Measurements from ENCODE around the gene ACACA.

Gene ACACA

DNA sequence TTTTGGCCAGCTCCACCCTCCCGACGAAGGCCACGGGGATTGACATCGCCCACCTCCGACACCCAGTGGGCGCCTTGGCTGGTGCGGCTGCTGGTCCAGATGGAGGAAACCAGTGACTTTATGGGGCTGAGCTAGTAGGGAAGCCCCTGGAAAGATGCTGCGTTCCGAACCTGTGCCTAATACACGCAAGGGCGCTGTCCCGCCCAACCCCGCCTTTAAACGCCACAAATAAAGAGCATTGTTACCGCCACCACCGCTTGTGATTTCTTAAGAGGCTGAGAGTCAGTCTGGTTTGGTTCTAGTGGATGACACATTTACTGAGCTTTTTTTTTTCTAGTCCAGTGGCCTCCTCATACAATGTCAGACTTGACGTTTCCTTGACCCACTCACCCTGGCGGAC lies 350.0 kb downstream of the ACACA start:
- TF ChIP-seq GATA1 (IDR thresholded peaks at IDR 0.05; ENCODE audit: low read depth, low read length) (no peak), POLR2A (IDR thresholded peaks at IDR 0.05; ENCODE audit: low read length) (no peak)
- no peak for DNase-seq

DNA sequence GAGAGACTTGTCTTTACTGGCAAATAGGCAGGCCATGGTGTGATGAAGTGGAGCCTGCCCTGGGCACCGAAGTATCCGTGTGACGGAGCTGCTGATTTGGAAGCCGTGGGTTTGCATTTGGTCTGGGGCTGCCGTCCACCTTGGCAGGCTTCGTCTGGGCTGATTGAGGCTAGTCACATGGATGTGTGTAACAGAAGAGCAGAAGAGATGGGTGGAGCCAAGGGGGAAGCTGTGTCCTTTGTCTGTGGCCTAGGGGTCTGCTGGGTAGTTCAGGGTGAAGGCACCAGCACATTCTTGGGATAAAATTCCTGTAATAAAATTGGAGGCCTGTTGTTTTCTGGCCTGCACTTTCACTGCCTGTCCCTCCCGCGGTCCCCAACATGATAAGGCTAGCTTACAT lies 351.7 kb downstream of the ACACA start:
- TF ChIP-seq POLR2A (IDR thresholded peaks at IDR 0.05; ENCODE audit: low read length) (no peak), GATA1 (IDR thresholded peaks at IDR 0.05; ENCODE audit: low read depth, low read length) (no peak)
- no peak for DNase-seq

DNA sequence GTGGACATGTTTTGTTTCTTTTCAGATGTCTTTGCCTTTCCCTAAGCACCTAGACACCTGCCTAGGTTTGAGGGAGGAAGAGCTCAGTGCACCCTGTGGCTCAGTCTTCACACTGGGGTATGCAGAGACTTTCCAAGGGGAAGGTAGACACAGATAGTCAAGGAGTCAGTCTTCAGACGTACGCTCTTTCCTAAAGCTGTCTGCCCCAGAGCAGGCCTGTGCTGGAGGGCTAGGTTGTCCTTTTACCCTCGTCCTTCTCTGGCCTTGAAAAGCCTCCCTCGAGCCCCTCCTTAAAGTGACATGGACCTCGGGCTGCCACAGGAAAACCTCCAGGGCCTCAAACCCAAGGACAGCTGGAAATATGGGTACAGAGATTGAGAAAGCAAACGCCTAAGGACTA lies 354.2 kb downstream of the ACACA start:
- TF ChIP-seq POLR2A (IDR thresholded peaks at IDR 0.05; ENCODE audit: low read length): no peak
- no peak for TF ChIP-seq GATA1 (IDR thresholded peaks at IDR 0.05; ENCODE audit: low read depth, low read length)
- DNase-seq: no peak

DNA sequence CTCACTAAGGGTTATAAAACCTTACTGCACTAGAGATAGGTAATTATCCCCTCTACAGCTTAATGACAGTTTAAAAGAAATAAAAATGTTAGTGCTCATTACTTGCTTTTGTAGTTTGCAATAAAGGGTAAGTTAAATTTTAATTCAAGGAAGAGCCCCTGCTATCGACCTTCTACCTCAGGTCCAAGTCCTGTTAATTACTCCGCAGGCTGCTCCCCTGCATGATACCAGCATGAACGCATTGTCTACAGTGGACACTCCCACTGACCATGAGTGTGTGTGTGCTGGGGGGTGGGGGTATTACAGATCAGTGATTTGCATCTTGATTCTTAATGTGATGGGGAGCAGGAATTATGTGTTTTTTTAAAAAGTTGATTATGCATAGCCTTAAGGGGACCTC lies 354.8 kb downstream of the ACACA start:
- DNase-seq: no peak
- TF ChIP-seq POLR2A (IDR thresholded peaks at IDR 0.05; ENCODE audit: low read length): no peak
- no peak for TF ChIP-seq GATA1 (IDR thresholded peaks at IDR 0.05; ENCODE audit: low read depth, low read length)

DNA sequence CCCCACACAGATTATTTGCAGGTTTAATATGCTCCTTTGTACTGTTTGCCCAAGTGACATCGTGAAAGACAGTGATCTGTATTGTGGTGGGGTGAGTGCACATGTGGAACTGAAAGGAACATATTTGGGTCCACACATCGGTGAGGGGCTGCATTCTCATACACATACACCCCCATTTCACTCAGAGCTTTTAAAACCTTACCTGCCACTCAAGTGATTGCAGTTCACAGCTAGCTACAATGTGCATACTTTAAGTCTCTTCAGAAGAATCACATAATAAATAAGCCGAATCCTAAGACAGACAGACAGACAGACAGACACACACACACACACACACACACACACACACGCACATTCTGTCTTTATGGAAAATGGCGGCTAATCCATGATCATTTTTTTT lies 355.3 kb downstream of the ACACA start:
- DNase-seq: no peak
- TF ChIP-seq GATA1 (IDR thresholded peaks at IDR 0.05; ENCODE audit: low read depth, low read length): no peak
- TF ChIP-seq POLR2A (IDR thresholded peaks at IDR 0.05; ENCODE audit: low read length): no peak

DNA sequence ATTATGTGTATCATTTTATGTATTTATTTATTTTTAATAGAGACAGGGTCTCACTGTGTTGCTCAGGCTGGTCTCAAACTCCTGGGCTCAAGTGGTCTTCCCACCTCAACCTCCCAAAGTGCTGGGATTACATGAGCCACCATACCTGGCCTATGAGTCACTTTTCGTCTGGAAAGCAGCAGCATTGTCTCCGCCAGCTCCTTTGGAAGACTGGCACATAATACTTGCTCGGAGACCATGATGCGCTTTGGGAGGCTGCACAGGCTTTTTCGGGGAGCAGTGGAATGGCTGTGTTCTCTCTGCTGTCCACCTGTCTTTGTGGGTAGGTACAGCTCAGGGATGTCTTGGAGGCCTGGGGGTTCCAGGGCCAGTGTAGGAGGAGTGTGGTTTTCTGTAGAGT lies 355.7 kb downstream of the ACACA start:
- no peak for TF ChIP-seq POLR2A (IDR thresholded peaks at IDR 0.05; ENCODE audit: low read length)
- no peak for TF ChIP-seq GATA1 (IDR thresholded peaks at IDR 0.05; ENCODE audit: low read depth, low read length)
- DNase-seq: no peak

DNA sequence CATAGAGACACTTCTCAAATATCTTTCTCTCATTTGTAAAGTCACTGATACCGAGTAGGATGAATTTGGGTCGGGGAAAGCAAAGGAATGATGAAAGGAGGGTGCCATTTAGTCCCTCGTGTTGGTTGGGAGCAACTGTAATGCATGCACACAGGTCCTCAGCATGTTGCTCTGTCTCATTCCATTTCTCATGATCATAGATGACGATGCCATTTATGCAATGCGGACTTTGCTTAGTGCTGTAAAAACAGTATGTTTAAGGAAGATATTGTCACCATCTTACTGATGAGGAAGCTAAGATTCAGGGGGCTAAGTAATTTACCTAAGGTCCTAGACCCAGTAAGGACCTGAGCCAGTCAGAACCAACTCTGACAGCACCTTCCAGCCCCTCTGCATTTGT lies 357.8 kb downstream of the ACACA start:
- DNase-seq: no peak
- TF ChIP-seq POLR2A (IDR thresholded peaks at IDR 0.05; ENCODE audit: low read length) (no peak), GATA1 (IDR thresholded peaks at IDR 0.05; ENCODE audit: low read depth, low read length) (no peak)

DNA sequence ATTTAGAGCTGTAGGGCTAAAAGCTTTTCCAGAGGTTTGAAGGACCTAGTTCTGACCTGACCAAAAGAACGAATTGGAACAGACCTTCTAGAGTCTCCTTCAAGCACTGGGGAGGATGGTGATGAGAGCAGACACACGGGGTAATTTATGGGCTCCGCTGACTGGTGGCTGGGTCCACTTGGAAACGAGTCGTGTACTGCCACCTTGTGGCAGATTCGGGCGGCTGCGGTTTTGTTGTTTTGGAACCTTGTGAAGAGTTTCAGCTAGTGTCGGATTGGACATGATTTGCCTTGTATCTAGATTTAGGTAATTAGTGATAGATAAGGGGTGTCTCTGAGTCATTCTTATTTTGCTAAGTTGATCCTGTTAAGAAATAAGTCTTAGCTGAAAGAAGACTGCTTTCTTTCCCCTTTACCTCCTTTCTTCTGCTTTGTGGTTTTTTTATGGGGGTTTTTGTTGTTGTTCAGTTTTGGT lies 359.0 kb downstream of the ACACA start:
- TF ChIP-seq POLR2A (IDR thresholded peaks at IDR 0.05; ENCODE audit: low read length): no peak
- no peak for TF ChIP-seq GATA1 (IDR thresholded peaks at IDR 0.05; ENCODE audit: low read depth, low read length)
- peak; percentile 82 to 89 for DNase-seq

DNA sequence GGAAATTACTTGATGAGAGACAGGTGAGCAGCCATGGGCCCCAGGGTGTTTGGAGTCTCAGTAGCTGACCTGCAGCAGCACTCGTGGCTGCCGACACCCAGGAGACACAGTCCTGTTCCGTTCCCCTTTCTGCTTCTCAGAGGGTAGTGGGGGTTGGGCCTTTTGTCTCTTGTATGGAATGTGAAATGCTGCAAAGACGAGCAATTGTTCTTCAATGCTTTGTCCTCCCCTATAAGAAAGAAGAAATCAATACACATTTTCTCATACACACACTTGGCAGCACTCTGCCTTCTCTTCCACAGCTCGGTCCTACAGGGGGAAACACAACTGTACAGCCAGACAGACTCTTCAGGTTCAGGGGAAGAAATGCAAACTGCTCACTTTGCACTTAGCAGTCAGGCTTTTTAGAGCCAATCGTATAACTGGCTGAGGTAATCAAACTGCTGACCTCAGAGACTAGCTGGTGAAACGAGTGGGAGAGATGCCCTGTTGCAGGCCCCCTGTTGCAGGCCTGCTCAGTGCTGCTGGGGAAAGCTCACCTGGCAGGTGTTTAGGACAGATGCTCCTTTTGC lies 361.2 kb downstream of the ACACA start:
- no peak for DNase-seq
- TF ChIP-seq GATA1 (IDR thresholded peaks at IDR 0.05; ENCODE audit: low read depth, low read length): no peak
- TF ChIP-seq POLR2A (IDR thresholded peaks at IDR 0.05; ENCODE audit: low read length): no peak

DNA sequence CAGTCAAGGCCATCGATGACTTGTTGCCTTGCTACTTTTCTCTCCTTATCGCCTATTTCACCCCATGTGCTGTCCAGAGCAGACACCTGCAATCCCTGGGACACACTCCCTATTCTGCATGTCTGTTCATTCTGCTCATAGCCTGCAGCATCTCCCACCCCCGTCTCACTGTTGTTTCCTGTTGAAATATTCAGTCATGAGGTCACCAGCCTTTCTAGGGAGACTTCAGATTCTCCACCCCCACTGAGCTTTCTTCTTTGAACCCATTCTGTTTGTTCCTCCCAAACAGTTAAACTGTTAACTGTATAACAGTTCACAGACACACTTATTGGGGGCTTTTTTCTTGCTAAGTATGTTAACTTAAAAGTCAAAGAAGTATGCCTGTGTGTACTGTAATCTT lies 363.4 kb downstream of the ACACA start:
- TF ChIP-seq GATA1 (IDR thresholded peaks at IDR 0.05; ENCODE audit: low read depth, low read length) (no peak), POLR2A (IDR thresholded peaks at IDR 0.05; ENCODE audit: low read length) (no peak)
- DNase-seq: no peak

DNA sequence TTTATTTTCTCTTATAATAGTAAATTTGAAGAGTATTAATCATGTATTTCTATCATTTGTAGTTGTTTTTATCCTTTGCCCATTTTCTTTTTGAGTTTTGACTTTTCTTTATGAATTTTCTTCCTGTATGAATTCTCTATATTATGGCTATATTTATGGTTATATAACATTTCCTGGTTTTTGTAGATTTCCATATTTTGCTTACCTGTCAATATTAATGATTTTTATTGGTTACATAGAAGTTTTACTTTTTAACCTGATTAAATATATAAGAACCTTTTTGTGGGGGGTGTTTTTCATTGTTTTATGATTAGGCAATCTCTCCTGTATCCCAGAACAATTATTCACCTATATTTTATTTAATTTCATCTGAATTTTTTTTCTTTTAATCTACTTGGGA lies 364.7 kb downstream of the ACACA start:
- TF ChIP-seq POLR2A (IDR thresholded peaks at IDR 0.05; ENCODE audit: low read length): no peak
- no peak for TF ChIP-seq GATA1 (IDR thresholded peaks at IDR 0.05; ENCODE audit: low read depth, low read length)

DNA sequence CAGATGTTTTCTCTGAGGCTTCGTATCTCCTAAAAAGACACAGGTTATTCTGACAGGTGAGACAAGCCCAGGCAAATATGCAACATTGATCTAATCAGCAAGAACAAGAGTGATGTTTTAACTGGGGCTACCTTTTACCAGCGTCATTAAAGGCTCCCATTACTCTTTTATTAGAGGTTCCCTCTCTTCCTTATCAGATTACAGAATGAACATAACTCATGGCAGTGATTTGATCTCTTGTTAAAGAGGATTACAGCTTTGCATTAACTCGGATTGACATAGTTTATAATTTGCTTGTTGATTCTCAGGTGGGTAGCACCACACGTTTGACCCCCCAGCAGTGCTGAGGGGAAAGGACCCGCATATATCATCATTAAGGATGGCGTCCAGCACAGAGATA lies 367.4 kb downstream of the ACACA start:
- DNase-seq: no peak
- TF ChIP-seq POLR2A (IDR thresholded peaks at IDR 0.05; ENCODE audit: low read length) (no peak), GATA1 (IDR thresholded peaks at IDR 0.05; ENCODE audit: low read depth, low read length) (no peak)

More for the DNA sequence above, 364.7 kb downstream of the ACACA start:
- DNase-seq: no peak

DNA sequence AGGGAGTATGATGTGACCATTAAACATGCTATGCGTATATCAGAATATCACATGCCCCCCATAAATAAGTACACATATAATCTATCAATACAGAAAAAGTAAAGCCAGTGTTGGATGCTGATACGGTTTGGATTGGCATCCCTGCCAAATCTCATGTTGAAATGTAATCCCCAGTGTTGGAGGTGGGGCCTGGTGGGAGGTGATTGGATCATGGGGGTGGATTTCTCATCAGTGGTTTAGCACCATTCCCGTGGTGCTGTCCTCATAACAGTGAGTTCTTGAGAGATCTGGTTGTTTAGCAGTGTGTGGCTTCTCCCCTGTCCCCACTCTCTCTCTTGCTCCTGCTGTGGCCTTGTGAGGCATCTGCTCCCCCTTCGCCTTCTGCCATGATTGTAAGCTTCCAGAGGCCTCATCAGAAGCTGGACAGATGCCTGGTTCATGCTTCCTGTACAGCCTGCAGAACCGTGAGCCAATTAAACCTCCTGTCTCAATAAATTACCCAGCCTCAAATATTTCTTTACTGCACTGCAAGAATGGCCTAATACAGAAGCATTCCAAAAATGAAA lies 369.0 kb downstream of the ACACA start:
- no peak for TF ChIP-seq POLR2A (IDR thresholded peaks at IDR 0.05; ENCODE audit: low read length)
- no peak for DNase-seq
